Activated naive CD8-positive, alpha-beta T cell treated with anti-CD3 and anti-CD28 coated beads, Interleukin-2, amount 50 U/mL, for 24 hours (primary cell): ENCODE data around the gene MRPS21.
A peak's percentile ranks its signal among the peaks of the same experiment; 100 is the strongest.

Experiments used
- ATAC-seq: fragments of 150-1000 bp; cut with Tn5 transposase; one replicate; pipeline ENCODE4 v1.10.0; 2021
- DNase-seq: peaks from one replicate; pipeline ENCODE4 v3.0.0; 2021
- H3K27ac Mint-ChIP-seq: one replicate; pipeline ENCODE4 v1.8.0; 2021; ENCODE audit warnings: mild to moderate bottlenecking, mixed read lengths
- H3K27me3 Mint-ChIP-seq: one replicate; pipeline ENCODE4 v1.8.0; 2021; ENCODE audit warnings: mixed read lengths
- H3K36me3 Mint-ChIP-seq: one replicate; pipeline ENCODE4 v1.8.0; 2021; ENCODE audit warnings: low read depth, mixed read lengths
- H3K4me1 Mint-ChIP-seq: one replicate; pipeline ENCODE4 v1.8.0; 2021; ENCODE audit warnings: mixed read lengths
- H3K4me3 Mint-ChIP-seq: one replicate; pipeline ENCODE4 v1.8.0; 2021; ENCODE audit warnings: mild to moderate bottlenecking, moderate library complexity, mixed read lengths
- H3K9me3 Mint-ChIP-seq: one replicate; pipeline ENCODE4 v1.8.0; 2021; ENCODE audit warnings: mixed read lengths

MRPS21 gene

DNA sequence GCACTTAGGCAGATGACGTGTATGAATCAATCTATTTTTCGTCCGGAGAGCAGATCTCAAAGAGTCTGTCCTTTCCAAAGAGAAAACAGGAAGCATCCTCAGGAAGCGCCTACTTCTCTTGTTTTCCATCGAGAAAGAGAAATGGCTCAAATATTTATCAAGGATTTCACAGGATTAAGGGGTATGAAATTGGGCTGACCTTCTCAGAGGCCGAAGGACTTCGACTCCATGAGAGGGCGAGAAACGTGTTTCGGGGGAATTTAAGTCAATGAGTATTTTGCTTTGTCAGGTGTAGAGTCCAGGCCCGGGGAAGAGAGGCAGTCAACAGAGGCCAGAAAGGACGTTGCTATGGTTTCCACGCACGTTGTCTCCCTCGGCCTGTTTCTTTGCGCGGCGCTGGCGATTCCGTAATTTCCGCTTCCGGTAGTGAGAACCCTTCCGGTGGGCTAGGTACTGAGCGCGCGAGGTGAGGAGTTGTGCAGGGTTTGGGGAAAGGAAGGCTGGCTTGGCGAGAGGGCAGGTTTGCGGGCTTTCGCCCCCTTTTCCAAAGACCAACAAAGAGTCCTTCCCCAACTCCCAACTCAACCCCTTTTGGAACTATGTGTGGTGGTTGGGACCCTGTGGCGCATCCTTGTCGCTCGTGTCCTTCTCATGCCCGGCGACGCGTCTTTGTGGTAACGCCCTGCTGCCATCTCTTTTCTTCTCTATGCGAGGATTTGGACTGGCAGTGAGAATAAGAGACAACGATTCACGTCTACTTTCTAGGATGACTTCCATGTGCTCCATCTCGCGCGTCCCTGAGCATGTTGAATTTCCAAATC, at the start of gene MRPS21:
Gene MRPS21, plus strand, starts transcription at position 429 of the 821 bp plus-strand sequence. CDS start 506 bp downstream, outside the sequence.
- H3K36me3 Mint-ChIP-seq: peaks cover 38% of the 10 kb centered on the region

DNA sequence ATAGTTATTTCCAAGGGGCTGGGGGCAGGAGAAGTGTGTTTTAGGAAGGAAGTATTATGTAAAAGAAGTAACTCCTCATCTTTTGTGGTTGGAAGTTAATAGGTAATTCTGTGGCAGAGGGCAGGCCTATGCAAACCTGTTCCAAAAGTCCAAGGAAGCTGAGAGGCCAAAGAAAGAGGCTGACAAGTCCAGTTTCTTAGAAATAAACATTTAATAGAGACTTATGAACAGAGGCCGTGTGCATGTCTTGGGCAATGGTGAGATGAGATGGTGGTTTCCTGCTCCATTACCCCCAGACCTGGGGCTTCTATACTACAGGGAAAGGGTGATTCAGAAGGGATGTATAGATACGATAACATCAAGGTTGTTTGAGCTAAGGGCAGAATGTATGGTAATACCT, 43.7 kb upstream of the MRPS21 start:
- H3K36me3 Mint-ChIP-seq: no peaks in the 10 kb centered on the region

More for the DNA sequence above, at the start of gene MRPS21:
- peak within 1 kb of the TSS; percentile 98 for H3K27ac Mint-ChIP-seq
- H3K27me3 Mint-ChIP-seq: no peaks in the 10 kb centered on the region
- H3K4me3 Mint-ChIP-seq: peak within 1 kb of the TSS; percentile 94
- ATAC-seq (peak; percentile 99), DNase-seq (peak; percentile 88)
- peaks cover 40% of the 10 kb centered on the region for H3K4me1 Mint-ChIP-seq
- no peaks in the 10 kb centered on the region for H3K9me3 Mint-ChIP-seq

DNA sequence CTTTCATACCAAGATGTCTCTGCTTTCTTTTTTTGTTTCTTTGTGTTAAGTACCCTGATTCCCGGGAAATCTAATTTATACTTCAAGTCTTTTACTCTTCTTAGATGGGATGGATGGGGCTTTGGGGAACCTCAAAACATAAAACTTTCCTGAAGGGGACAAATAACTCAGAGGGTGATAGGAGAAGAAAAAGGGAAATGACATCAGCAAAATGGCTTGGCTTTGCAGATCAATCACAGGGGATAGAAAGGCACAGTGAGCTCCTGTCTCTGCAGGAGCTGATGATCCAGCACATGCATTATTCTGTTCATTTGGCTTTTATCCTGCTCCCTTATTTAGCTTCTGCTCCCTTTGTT, 37.5 kb upstream of the MRPS21 start:
- Mint-ChIP-seq H3K27ac (no peak overlapping the region), H3K4me1 (peaks cover 17% of the 10 kb centered on the region), H3K4me3 (peak overlapping the region; percentile 62), H3K9me3 (no peaks in the 10 kb centered on the region), H3K36me3 (no peaks in the 10 kb centered on the region), H3K27me3 (peaks cover 34% of the 10 kb centered on the region)
- no peak for ATAC-seq
- no peak for DNase-seq

More for the DNA sequence above, 43.7 kb upstream of the MRPS21 start:
- Mint-ChIP-seq H3K27ac (no peak overlapping the region), H3K4me1 (no peaks in the 10 kb centered on the region), H3K9me3 (no peaks in the 10 kb centered on the region), H3K4me3 (no peak overlapping the region), H3K27me3 (peaks cover 7% of the 10 kb centered on the region)
- DNase-seq (no peak), ATAC-seq (no peak)

DNA sequence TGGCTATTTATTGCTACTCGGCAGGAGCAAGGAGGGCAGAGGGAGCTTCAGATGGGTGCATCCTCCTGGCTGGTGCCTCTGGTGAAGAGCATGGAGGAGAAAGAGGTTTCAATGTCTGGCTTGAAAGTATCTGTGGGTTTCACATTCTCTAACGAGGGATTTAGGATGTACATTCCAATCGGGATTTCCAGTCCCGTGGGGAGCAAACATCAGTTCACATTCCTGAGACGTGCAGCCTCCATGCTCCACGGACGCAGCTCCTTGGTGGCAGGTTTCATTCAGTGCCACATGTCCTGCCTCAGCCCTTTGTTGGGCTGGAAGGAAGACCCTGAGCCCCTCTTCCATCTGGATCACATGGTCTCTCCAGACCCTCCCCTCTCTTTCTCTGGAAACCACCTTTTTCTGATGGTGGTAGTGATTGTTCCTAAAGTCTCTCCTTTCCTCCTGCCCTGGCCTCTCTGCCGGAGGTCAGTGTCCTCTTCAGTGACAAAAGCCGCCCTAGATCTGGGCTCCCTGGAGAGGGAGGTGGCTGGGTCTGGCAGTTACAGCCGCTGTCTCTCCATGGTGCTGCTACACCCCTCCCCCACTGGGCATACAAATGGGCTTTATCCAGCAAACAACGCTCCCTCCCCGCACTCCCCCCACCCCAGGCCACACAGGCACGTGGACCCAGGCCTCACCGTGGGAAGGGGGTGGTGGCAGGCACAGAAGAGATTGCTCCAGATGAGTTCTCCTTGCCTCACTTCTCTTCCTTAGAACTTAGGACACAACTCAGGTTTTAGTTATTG, 36.9 kb upstream of the MRPS21 start:
- no peak for ATAC-seq
- peaks cover 34% of the 10 kb centered on the region for H3K27me3 Mint-ChIP-seq
- H3K9me3 Mint-ChIP-seq: no peaks in the 10 kb centered on the region
- no peak overlapping the region for H3K27ac Mint-ChIP-seq
- H3K4me3 Mint-ChIP-seq: no peak overlapping the region
- DNase-seq: no peak
- peaks cover 17% of the 10 kb centered on the region for H3K4me1 Mint-ChIP-seq
- H3K36me3 Mint-ChIP-seq: no peaks in the 10 kb centered on the region

DNA sequence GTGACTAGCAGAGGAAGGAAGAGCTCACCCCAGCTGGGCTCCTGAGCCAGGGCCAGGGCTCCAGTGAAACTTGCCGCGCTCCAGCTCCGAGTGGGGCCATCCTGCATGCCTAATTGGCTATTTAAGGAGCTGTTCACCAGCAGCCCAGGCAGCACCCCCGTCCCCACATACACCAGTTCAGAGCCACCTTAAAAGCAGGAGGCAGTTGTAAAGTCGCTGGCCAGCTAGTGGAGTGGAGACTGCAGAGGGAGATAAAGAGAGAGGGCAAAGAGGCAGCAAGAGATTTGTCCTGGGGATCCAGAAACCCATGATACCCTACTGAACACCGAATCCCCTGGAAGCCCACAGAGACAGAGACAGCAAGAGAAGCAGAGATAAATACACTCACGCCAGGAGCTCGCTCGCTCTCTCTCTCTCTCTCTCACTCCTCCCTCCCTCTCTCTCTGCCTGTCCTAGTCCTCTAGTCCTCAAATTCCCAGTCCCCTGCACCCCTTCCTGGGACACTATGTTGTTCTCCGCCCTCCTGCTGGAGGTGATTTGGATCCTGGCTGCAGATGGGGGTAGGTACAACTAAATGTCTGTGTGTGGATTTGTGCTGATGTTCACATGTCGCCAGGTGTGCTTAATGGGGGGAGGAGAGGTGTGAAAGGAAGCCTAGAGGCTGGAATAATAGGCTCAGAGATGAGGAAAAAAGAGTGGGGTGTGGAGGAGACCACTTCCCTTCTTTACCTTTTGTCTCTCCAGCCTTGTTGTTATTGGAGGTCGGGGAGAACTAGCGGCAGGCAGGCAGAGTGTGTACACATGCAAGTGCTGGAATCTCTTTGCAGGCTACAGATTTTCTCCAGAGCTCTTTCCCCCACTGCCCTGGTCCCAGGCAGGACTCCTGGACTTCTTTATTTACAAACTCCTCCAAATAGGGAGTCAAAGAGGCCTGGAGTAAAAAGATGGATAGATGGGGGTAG, 35.8 kb upstream of the MRPS21 start, which contains the start of gene CA14:
Gene CA14, plus strand, starts transcription at position 151 of the 962 bp plus-strand sequence. Its CDS starts 355 bp downstream, at position 506.
- no peaks in the 10 kb centered on the region for H3K9me3 Mint-ChIP-seq
- peaks cover 17% of the 10 kb centered on the region for H3K4me1 Mint-ChIP-seq
- no peaks in the 10 kb centered on the region for H3K36me3 Mint-ChIP-seq
- H3K27ac Mint-ChIP-seq: no peak within 1 kb of the TSS
- H3K27me3 Mint-ChIP-seq: peaks cover 34% of the 10 kb centered on the region
- ATAC-seq: no peak
- DNase-seq: no peak
- no peak within 1 kb of the TSS for H3K4me3 Mint-ChIP-seq

DNA sequence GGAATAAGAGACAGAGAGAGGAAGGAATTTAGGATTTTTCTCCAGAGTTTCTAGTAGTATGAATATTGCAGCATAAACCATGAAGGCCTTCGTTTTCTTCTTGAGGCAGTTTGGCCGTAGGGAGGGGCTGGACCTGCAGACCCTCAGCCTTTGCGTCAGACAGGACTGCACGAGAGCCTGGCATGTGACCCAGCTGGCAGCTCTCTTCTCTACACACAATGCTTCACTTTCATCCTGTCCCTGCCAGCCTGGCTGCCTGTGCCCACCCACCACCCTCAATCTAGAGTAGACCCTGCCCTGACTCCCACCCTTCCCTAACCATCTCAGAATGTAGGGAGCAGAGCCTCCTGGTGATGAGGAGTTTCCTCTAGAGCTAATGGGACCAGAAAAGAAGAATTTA, 34.4 kb upstream of the MRPS21 start:
- Mint-ChIP-seq H3K9me3 (no peaks in the 10 kb centered on the region), H3K4me3 (no peak overlapping the region), H3K4me1 (peaks cover 17% of the 10 kb centered on the region), H3K27me3 (peaks cover 29% of the 10 kb centered on the region), H3K36me3 (no peaks in the 10 kb centered on the region), H3K27ac (no peak overlapping the region)
- no peak for DNase-seq
- ATAC-seq: no peak

DNA sequence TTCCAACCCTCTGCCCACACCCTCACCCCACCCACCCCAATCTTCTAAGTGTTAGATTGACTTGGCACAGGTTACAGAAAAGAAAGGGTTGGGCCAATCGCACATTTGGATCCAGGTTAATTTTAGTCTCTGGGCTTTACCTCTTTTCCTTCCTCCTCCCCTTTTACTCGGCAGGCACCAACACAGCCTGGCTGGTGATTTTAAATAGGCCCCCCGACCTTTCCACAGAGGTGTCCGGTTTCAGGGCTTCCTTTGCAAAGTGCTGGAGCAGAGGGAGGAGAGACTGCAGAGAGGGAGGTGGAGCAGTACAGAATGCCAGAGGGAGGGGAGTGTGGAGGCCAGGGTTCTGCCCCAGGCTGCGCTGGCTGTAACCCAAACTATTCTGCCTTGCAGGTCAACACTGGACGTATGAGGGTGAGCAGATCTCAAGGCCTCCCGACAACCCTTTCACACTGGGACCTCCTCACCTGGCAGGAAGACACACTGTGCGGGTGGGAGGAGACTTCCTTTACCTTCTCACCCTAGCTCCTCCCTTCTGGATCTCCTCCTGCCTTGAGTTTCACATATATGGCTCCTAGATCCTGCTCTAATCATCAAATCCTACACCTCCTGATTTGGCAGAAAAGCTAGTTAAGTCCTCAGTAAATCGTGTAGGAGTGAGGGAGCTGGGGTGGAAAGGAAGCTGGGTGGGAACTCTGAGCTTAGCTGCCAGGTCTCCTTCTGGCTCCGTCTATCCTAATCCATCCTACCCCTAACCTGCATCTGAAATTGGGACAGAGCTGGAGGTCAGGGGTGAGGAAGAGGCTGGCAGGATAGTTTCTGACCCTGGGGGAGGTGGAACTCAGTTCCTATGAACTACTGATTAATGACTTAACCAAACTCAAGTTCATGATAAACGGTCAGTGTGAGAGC, 33.6 kb upstream of the MRPS21 start:
- H3K4me3 Mint-ChIP-seq: no peak overlapping the region
- H3K36me3 Mint-ChIP-seq: peaks cover 6% of the 10 kb centered on the region
- no peak overlapping the region for H3K27ac Mint-ChIP-seq
- no peaks in the 10 kb centered on the region for H3K9me3 Mint-ChIP-seq
- DNase-seq (no peak), ATAC-seq (no peak)
- peaks cover 29% of the 10 kb centered on the region for H3K27me3 Mint-ChIP-seq
- peaks cover 17% of the 10 kb centered on the region for H3K4me1 Mint-ChIP-seq

DNA sequence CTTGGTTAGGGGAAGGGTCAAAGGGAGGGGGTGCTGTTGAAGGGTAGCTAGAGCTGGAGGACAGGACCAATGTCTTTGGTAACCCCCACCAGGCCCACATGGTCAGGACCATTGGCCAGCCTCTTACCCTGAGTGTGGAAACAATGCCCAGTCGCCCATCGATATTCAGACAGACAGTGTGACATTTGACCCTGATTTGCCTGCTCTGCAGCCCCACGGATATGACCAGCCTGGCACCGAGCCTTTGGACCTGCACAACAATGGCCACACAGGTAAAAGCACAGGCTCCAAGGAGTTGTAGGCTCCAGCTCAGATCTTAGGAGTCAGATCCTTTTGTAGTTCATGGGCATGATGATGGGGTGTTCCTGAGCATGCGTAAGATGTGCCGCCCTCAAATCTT, 32.3 kb upstream of the MRPS21 start:
- Mint-ChIP-seq H3K4me3 (no peak overlapping the region), H3K4me1 (peaks cover 6% of the 10 kb centered on the region), H3K9me3 (no peaks in the 10 kb centered on the region), H3K36me3 (peaks cover 17% of the 10 kb centered on the region), H3K27me3 (peaks cover 24% of the 10 kb centered on the region), H3K27ac (no peak overlapping the region)
- ATAC-seq (no peak), DNase-seq (no peak)

DNA sequence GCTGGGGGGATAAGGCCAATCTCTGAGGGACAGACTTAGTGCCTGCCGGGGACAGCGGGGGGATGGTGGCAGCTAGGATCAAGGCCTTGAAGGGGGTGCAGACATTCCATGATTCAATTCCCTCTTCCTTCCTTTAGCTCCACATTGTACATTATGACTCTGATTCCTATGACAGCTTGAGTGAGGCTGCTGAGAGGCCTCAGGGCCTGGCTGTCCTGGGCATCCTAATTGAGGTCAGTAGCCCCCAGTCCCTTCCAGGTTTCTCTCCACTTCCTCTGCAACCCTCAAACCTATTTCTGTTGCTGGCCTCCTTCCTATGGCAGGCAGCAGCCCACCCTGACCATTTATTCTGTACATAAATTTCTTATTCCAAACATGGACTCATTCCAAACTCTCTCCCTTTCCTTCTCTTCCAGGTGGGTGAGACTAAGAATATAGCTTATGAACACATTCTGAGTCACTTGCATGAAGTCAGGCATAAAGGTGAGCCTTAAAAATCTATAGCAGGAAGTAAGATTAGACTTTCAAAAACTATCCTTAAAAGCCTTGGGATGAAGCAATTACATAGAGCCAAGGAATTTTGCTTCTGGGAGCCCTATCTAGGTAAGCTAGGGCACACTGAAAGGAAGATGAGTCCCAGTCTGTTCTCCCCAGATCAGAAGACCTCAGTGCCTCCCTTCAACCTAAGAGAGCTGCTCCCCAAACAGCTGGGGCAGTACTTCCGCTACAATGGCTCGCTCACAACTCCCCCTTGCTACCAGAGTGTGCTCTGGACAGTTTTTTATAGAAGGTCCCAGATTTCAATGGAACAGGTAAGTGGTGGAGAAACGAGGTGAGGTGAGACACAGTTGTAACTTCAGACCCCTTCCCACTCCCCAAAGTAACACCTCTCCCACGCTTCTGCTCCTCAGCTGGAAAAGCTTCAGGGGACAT, 31.0 kb upstream of the MRPS21 start:
- Mint-ChIP-seq H3K4me3 (no peak overlapping the region), H3K4me1 (peaks cover 9% of the 10 kb centered on the region), H3K27ac (no peak overlapping the region), H3K27me3 (peaks cover 12% of the 10 kb centered on the region), H3K9me3 (no peaks in the 10 kb centered on the region), H3K36me3 (peaks cover 29% of the 10 kb centered on the region)
- ATAC-seq (no peak), DNase-seq (no peak)

DNA sequence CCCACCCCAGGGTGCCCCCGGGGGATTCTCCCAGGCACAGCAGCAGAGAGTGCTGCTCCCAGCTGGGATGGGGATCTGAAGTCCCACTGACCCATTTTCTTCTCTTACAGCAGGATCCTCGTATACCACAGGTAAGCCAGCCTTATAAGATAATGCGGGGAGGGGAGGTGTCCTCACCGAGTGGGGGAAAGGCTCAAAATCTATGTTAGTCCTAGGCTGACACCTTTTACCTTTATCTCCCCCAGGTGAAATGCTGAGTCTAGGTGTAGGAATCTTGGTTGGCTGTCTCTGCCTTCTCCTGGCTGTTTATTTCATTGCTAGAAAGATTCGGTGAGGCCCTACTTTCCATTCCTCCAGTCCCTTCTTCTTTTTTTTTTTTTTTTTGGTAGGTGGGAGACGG, 30.1 kb upstream of the MRPS21 start:
- no peak overlapping the region for H3K4me3 Mint-ChIP-seq
- H3K4me1 Mint-ChIP-seq: peaks cover 17% of the 10 kb centered on the region
- peaks cover 37% of the 10 kb centered on the region for H3K36me3 Mint-ChIP-seq
- H3K27ac Mint-ChIP-seq: no peak overlapping the region
- DNase-seq (no peak), ATAC-seq (no peak)
- no peaks in the 10 kb centered on the region for H3K9me3 Mint-ChIP-seq
- peaks cover 7% of the 10 kb centered on the region for H3K27me3 Mint-ChIP-seq

DNA sequence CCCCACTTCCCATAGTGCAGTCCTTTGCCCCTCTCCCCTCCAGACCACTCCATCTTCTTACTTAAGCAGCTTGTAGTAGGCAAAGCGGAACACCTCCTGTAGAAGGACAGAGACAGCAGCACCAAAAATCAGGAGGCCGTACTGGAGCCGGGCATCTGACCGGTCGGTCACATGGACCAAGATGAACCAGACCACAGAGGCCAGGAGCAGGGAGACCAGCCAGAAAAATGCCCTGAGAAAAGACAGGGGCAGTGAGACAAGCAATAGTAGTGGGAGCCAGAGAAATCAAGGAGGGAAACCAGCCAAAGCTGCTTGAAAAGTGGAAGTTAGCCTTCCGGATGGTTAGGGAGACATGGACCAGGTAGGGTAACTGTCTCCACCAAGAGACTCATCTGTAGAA, 25.8 kb upstream of the MRPS21 start:
- Mint-ChIP-seq H3K36me3 (peaks cover 39% of the 10 kb centered on the region), H3K4me3 (peak overlapping the region; percentile 91), H3K9me3 (no peaks in the 10 kb centered on the region), H3K27me3 (no peaks in the 10 kb centered on the region), H3K4me1 (peaks cover 25% of the 10 kb centered on the region), H3K27ac (peak overlapping the region; percentile 95)
- no peak for DNase-seq
- no peak for ATAC-seq

DNA sequence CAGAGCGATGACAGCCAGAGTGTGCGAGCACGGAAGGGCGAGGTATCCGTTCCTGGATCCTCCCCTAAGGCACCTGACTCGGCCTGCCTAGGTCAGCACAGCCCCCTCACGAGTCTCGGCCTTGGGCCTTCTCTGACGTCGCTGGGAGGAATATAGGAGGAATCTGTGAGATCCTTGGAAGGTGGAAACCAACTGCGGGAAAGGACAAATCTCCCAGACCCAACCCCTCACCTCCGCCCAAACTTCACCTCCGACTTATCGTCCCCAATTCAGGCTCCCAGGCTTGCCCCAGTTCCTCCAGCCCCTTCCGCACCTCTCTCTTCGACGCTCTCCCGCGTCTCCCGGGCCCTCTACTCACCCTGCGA, 25.3 kb upstream of the MRPS21 start:
- Mint-ChIP-seq H3K4me3 (peak overlapping the region; percentile 91), H3K27ac (peak overlapping the region; percentile 95), H3K27me3 (no peaks in the 10 kb centered on the region), H3K9me3 (no peaks in the 10 kb centered on the region), H3K36me3 (peaks cover 39% of the 10 kb centered on the region), H3K4me1 (peaks cover 25% of the 10 kb centered on the region)
- ATAC-seq (no peak), DNase-seq (peak; percentile 36)
